ENCODE results near the gene KCNJ1.

Gene KCNJ1

DNA sequence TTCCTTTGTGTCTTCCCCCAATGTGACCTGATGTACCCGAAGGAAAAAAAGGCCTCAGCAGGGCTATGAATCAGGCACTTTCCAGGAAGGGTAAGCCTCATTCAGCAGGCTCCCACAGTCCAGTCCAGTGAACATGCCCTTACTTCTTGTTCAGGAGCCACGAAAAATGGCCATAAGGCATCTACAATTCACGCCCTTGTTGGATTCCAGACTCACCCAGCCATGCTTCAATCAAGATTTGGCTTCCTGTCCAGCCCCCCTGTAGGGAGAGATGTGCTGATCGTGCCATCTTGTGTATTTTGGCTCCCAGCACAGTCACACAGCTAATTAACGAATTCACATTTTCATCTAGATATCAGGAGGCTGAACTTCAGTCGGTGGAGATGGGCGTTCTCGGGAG lies 14.1 kb upstream of the KCNJ1 start:
- DNase-seq, result no peak

DNA sequence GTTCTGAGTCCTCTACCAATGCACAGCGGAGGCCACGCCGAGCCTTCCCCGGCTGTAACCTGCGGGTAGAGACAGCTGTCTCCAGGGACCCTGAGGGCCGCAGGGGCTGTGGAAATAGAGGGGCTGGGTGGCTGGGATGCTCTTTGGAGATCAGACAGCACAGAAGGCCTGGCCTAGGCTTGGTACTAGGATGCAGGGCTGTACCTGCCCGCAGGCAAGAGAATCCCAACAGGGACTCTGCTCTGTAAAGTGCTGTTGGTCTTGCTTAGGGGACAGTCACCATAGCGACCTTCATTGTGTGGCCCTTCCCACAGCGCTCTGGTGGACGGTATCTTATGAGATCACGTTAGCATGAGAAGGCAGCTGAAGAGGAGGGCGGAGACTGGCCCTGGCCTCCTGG lies 12.7 kb upstream of the KCNJ1 start:
- DNase-seq, result no peak

DNA sequence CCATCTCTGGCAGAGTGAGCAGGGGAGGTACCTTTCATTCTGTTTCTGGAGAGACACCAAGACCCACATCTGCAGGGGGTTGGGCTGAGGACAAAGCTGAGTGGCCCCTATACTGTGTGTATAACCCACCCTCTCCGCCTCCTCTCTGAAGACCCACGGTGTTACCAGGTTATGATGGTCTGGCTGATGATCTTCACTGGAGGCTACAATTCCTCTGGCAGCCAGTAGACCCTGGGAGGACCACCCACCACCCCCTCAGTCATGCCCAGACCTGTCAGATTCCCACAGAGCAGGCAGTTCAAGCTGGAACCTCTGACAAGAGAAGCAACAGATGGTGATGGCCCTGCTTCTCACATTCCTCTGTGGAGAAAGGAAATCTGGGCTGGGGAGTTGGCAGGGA lies 11.4 kb upstream of the KCNJ1 start:
- no peak for DNase-seq

DNA sequence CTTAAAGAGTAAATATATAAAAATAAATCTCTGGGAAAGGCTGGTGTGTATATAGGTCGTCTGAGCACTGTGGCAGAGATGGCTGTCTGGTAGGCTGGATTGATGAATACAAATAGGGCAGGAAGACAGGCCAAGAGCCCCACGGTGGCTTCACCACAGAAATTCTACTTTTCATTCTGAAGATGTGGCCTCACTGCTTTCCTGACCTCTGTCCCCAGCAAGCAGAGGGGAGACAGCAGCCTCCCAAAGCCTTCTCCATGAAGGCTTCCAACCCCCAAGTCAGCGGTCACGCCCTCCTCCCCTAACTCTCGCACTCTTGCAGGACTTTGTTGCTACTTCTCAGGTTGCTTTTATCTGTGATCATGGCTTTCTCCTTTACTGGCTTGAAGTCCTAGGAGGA lies 10.6 kb upstream of the KCNJ1 start:
- no peak for DNase-seq

DNA sequence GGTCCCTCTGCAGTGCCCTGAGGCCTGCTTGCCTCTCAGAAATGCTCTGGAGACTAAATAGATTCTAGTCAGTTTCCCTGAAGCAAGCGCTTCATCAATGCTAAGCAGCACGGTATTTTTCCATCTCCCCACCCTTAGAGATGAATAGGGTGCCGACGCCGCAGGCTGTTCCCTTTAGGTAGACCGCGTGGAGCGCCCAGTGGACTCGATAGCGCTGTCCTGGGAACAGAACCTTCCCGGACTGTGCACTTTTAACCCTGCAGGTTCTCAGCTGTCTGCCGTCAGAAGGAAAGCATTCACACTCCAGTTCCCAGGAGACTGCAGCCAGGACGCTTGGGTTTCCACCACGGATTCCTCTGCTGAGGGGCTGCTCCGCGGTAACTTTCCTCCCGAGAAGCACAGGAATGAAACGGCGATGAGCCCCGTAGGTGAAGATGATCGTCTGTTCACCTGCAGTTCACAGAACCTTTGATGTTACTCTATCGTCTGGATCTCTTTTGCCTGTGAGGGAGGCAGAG lies 9.1 kb upstream of the KCNJ1 start:
- no peak for DNase-seq

DNA sequence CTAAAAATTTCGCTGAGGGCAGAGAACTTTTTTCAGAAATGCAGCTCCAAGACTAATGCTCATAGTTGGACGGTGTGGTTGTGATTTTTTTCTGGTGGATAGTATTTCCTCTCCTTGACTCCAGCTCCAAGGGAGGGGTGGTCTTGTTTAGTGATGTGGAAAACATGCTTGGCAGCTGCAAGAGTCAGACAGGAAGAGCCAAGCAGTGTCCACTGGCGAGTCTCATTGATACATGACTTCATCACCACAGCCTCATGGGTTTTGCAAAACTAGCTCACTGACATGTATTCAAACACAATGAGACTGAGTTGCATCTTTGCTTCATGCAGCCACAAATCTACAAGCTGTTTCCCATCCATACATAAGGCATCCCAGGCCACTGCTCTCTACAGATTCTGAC lies 7.3 kb upstream of the KCNJ1 start:
- DNase-seq, result no peak

DNA sequence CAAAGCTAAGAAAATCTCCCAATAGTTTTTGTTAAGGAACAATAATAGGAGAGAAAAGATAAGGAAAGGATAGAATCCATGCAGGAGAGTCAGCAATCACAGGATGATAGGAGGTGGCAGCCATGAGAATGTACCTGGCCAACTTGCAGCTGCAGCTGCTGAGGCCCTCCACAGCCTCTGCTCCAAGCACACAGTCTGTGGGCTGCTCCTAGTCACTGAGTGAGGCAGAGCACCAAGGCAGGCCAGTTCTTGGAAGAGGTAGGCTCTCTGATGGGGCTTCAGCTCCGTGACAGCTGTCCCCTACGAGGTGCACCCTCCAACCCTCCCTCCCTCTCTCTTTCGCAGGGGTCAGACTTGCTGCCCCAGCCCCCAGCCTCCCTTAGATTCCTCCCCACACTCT lies 5.5 kb upstream of the KCNJ1 start:
- DNase-seq, result no peak

DNA sequence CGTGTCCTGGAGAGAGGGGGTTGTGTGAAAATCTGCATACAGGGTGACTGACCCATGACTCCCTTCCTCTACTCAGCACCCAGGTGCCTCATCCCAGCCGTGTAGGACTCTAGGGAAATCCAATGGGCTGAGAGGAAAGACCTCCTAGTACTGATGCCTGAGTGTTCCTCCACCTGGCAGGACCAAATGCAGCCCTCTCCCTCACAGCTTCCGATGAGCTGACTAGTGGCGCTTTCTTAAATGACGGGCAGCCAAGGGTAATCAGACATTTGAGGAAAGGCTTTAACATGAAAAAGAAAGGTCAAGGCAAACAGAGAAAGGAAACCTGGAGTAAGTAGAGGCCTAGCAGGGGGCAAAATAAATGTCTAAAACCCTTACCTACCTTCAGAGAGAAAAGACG lies 5.0 kb upstream of the KCNJ1 start:
- DNase-seq, result no peak

DNA sequence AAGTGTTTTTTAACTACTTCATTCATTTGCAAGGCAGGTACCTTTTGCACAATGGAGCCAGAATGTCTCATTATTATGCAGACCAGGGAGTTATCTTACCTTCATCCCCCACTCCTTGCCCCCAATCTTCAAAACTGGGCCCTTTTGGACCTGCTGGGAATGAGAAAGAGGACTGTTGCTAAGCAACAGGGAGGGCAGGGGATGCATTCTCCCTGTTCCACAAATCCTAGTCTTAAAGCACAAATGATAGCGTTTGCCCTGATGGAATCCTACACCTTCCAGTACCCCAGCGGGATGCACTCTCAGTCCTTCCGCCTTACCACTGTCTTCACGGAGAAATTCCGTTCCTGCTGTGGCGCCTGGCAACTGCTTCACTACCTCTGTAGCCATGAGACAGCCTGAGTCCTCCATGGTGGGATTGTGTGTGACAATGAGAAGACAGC lies 4.1 kb upstream of the KCNJ1 start:
- DNase-seq, result no peak

DNA sequence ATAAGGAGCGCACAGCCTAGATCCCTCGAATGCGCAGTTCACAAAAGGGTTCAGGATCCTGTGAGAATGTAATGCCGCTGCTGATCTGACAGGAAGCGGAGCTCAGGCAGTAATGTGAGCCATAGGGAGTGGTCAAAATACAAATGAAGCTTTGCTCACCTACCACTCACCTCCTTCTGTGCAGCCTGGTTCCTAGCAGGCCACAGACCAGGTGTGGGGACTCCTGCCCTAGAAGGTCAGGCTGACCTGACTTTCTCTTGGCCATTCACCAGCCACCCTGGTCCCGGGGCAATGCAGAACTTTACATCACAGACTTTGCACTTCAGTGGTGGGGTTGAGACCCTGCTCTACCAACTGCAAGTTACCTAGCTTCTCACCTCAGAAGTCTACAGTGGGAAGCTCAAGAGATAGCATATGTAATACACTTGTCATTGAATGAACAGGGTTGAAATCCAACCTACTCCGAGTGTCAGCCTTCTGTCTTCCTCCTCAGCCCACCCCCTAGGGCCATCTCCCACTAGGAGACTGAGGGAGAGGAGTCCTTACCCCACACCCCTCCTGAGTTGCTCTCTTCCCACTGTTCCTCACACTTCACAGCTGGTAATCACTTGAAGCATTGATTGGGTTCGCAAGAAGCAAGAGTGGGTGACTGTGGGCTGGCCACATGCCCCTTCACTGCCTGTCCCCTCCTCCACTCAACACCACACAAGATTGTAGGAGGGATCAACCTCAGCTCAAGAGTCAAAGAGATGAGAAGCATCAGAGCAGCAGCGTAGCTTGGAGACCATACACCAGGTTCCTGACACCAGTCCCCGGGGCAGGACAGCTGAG lies 2.0 kb upstream of the KCNJ1 start:
- DNase-seq, result no peak

DNA sequence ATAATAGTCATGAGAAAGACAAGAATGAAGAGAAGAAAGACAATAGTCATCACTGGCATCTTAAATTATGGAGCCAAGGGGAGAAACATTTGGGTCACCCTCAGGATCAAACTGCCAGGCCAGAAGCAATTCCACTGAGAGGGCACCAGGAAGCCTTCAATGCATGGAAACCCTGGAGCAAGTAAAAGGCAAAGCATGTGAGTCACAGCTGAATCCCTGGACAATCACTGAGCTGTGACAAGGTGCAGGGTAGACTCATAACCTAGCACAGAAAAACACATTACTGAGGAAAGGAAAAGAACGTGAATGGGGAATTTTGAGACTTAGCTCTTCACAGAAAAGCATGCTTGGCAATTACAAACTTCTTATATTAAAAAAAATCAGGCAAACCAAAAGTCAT lies 1.6 kb downstream of the KCNJ1 start:
- no peak for DNase-seq

DNA sequence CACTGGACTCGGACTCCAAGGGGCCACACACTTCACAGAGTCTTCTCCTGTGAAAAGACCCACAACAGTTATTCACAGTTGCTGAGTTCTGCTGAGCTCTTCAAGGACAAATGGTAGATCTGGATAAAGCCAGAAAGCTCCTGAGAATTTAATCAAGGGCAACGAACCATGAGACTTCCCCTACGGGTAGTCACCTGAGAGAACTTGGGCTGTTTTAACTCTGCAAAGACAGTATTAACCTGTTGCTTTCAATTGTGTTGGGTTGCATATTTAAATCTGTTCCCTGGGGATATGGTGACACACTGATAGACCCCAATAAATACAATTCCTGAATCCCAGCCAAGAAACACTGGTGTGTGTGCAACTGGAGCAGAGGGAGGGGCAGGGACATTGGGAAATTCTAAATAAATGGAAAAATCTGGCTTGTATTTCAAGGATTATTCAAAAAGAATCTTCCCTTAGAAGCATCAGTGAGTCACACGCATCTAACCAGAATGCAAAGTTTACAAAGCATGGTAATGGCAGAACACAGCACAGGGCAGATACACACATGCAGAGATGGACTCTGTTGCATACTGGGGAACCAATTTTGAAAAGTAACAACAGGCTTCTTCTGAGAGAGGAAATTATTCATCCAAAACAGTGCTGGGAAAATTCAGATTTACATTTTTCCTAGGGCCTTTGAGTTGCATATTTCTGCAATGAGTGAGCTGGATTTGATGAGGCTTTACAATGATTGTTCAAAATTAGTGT lies 4.0 kb downstream of the KCNJ1 start:
- peak in 1 of 2 experiments; percentile 5 for DNase-seq

DNA sequence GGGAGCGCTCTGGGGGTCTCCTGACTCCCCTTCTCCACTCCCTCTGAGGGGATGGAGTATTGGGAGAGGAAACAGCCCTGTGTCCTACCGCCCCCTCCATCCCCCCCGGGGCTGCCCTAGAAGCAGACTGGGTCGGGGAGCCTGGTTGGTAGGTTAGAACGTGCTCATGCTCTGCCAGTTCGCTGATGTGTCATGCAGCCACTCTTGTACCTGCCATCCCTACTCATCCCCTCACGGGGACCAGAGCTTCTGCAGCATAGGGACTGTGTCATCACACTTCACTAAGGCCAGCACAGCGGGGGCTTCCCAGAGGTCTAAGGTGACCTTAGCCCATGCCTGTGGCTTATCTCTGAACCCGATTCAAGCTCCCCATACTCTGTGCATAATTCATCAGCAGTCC lies 4.7 kb downstream of the KCNJ1 start:
- no peak for DNase-seq

DNA sequence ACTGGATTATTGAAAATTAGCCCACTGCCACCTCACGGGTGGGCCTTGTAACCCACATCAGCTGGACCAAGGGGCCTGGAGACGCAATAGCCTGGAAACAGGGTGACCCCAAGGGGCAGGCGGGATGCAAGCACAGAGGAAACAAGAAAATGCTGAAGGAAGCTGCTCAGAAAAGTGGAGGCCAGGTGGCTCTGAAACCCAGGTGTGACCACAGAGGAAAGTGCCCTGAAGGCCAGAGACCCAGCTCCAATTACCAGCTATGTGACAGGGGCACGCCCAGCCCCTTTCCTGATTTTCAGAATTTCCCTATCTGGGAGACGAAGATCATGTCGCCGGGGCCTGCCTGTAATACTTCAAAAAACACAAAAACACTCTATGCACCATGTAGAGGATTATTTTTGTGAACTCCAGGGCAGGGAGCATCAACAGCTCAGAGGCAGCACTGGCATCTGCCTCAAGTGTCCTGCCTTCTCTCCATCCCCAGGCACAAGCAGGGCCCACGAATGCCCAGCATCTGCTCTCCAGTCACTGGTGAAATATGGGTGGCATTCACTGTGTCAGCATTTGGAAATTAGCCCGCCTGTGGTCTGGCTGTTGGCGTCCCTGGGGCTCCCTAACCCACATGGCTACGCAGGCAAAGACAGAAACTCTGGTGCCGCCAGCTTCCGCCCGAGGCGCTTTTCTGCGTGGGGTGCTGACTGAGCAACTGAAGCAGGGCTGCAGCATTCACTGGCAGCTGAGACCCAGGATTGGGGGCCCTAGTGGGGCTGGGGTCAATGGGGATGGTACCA lies 6.3 kb downstream of the KCNJ1 start:
- DNase-seq, result no peak

DNA sequence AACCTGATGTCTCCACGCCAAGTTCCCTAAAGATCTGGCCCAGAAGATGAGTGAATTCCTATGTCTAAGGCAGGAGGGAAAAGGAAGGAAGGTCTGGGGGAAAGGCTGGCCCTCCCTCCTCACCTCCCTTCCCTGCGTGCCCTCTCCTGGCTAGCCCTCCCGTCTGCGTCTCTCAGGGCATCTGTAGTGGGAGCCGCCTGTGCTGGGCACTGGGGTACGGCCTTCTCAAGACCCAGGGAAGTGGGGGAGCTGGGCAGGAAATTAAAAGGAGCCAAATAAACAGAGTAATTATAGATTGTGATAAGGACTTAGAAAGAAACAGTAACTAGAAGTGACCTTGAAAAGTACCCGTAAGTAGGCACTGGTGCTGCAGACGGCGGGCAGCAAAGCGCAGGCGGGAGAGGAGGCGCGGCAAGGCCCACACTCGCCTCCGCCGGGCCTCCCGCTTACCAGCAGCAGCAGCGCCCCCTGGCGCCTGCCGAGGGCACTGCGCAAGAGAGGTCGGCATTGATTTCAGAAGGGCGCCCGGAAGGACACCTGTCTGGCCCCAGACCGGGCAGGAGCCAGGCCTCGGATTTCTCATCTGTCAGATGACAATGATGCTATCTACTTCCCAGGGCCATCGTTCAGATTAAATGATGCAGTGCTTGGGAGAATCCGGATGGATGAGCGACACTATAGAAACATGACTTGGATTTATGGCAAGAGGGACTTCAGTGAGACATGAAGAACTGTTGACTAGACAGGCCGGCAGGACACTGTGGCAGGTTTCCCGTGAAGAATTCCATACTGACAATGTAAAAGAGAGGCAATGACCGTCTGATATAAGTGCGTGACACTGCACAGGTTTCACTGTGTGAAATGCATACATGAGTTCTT lies 7.3 kb downstream of the KCNJ1 start:
- DNase-seq, result no peak

DNA sequence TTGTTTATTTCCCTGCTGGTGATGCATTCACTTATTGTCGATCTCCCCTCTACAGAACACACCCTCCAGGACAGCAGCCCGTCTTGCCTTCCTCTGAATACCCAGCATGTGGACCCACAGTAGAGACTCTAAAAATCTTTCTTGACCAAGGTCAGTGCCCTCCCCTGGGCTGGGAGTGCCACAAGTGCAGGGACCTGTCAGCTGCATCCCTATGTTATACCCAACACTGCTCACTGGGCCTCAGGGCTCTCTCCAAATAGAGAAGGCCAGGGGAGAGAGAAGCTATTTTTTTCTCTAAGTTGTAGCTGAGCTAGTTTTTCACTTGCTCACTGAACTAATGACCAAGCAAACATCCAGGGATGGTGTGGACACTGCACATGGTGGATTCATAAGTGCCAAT lies 9.8 kb downstream of the KCNJ1 start:
- no peak for DNase-seq

DNA sequence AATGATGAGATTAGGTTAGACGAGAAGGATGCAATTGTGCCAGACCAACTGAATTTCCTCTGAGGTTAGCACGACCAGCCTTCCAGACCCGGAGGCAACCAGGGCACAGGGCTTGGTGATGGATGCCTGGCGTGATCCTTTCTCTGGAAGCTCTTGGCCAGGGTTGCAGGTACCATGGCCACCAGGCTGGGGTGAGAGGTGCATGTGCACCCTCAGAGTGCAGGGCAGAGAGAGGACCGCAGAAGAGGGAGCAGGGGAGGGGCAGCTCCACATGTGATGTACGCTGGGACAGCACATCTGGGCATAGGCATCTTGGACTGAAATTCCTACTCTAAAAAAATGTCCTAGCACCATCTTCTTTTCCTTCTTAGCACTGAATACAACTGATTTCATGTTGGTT lies 10.9 kb downstream of the KCNJ1 start:
- DNase-seq, result no peak

DNA sequence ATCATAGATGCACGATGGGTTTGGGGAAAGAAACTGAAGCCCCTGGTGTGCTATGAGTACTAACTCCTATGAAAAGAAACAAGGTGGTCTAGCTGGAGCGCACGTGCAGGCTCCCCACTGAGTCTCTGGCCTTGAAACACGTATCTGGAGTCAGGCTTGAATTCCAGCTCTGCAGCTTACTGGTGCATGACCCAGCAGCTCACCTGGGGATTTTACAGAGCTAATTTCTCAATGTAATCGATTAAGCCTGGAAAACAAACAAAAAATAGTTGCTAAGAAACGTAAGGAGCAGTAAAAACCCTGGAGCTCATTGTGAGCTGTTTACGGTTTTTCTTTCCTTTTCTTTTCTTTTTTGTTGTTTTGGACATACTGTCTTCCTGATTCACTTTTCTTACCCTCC lies 12.3 kb downstream of the KCNJ1 start:
- no peak for DNase-seq

DNA sequence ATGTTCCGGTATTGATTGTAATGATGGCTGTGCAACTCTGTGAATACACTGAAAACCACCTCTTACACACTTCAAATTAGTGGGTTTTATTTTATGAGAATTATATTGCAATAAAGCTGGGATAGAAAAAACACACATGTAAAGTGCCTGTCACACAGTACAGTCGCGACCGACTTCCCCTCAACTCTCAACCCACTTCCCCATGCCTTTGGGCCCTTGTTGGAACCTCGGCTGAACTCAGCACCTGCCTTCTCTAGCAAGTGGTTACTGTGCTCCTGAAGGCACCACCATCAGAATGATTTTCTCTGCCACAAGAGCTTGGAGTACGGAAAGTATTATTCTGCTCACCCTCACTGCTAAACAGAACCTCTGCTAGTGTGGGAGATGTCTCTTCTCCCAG lies 13.5 kb downstream of the KCNJ1 start:
- no peak for DNase-seq

DNA sequence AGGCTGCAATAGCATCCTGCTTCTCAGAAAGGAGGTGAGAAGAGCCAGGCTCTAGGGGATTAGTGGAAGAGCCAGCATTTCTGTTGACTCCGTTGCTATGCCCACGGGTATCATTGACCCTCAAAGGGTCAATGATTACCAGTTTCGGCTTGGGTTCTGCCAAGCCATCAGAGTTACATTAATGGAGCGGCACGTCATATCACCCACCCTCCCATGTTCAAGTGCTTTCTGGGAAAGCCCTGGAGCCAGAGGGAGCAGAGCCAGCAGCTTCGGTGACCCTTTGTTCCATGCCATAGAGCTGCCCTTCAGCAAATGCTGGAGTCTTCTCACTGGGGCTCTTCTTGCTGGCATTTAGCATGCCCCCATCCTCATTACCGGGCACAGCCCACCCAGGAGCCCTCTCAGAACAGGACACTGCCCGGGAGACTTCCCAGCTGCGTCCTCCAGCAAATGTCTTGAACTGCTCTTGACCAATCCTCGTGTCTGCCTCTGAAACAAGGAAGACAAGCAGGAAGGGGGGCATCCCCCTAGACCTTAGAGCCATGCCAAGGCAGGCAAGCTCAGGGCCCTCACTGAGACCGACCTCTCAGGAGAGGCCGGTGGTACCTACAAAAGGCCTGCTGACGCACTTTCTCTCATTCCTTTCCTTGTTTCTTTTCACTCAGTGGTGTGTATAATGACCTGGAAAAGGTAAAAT lies 14.6 kb downstream of the KCNJ1 start:
- DNase-seq, result no peak

DNA sequence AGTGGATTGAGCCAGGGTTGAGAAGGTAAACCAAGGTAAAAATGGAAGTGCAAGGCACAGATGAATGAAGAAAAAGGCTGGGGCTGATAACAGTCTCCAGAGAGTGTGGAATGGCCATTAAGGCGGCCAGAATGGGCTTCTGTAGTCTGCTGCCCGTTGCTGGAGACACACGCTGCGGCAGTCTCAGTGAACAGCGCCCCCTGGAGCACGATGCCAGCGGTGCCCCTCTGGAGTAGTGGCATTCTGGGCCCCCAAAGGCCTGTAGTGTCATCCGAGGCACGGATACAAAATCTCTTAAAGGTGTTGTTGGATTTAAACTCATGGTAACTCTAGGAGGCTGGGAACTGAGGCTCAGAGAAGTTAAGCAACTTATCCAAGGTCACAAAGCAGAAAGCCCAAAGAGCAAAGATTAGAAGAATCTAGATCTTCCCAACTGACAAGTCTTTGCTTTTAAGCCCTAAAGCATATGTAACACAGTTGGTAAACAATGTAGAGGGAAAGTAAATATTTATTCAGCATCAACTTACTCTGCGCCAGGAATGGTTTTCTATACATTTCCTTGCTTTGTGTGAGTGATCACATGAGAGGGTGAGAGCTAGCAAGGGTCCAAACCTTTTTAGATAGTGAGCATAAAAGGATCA lies 18.2 kb downstream of the KCNJ1 start:
- DNase-seq, result peak in 1 of 2 experiments; percentile 31
